ENCODE results near the gene UQCR11.
"Not testable (repeated sequence)": the region's sequence is repeated elsewhere in the genome, so short reads cannot be mapped to it uniquely, and the experiment has no call there.

UQCR11 gene

DNA sequence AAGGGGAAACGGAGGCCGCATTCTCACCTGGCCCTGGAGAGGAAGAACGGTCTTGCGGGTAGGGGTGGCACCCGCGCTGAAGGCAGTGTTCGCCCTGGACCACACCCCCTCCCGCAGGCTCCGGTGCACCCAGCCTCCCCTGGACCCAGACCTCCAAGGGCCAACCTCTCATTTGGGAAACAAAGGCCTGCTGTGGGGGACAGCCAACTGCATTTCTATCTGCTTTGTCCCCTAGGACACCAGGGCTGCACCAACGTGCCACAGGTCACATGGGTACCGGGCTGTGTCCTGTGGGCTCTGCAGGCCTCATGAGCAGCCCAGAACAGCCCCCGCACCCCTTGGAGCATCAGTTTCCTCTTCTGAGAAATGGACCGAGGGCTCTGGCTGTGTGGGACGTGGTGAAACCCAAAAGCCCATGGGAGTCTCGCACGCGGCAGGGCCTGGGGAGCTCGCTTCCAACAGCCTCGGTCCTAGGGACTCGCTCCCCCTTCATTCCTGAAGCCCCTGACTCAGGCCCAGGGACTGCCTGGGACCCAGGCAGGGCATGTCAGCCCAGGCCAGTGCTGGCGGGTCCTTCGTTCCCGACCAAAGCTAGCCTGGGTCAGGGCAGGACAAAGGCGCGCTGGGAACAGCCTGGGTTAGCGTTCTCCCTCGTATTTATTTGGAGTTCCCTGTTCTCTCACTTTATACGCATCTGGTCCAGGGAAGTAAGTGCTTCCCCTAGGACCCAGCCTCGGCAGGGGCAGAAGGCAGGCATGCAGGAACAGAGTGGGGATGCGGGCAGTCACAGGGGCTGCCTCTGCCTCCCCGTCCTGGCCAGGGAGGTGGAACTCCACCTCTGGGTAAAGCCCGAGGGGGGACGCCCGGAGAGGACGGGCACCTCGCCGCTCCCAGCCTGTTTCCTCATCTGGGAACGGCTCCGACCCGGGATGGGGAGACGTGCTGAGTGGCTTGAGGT lies 42.5 kb upstream of the UQCR11 start:
- Histone ChIP-seq H3K9me3 (ENCODE audit: control insufficient read depth, insufficient read depth, low read depth, low read length) (no peaks in the 10 kb centered on the region), H3K4me3 (ENCODE audit: low read depth, low read length) (no peak overlapping the region), H3K36me3 (ENCODE audit: control insufficient read depth, insufficient read depth, low read length) (peaks cover 72% of the 10 kb centered on the region), H3K27me3 (ENCODE audit: control insufficient read depth, insufficient read depth, low read length) (no peaks in the 10 kb centered on the region), H3K9ac (ENCODE audit: low read length) (no peak overlapping the region), H3K27ac (ENCODE audit: low read depth, low read length) (no peak overlapping the region), H3K4me1 (ENCODE audit: control insufficient read depth, insufficient read depth, low read length) (peaks cover 7% of the 10 kb centered on the region)

DNA sequence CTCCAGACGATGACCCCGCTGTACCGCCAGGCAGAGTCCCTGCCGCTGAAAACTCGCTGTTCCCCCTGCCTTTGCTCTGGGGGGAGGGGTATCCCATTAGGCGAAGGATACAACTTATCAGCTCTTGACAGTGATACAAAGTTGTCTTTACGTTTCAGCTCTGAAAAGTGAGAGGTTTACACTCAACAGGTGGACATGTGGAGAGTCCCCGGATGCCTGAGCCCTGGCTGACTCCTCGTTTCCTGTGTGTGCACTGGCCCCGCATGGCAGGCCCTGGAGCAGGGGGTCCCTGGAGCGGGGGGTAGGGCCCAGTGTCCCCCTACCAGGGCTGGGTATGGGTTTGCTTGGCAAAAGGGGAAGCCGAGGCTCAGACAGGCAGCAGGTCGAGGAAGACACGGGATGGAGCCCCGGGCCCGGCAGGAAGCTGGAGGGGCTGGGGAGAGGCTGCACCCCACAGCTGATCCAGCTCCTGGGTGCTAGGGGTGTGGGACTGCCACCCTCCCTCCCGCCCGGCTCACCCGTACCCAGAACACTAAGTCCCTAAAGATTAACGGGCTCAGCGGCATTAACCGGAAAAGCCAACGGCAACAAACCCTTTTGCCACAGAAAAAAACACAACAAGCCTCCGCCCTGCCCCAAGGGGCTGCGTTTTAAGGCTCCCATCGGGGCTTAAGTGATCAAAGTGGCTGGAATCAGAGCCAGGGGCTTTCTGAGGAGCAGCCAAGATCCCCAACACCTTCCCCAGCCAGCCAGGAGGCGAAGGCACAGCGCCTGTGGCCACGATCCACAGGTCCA lies 41.6 kb upstream of the UQCR11 start:
- H3K9me3 ChIP-seq (ENCODE audit: control insufficient read depth, insufficient read depth, low read depth, low read length): no peaks in the 10 kb centered on the region
- H3K27me3 ChIP-seq (ENCODE audit: control insufficient read depth, insufficient read depth, low read length): no peaks in the 10 kb centered on the region
- H3K9ac ChIP-seq (ENCODE audit: low read length): no peak overlapping the region
- no peak overlapping the region for H3K27ac ChIP-seq (ENCODE audit: low read depth, low read length)
- peaks cover 81% of the 10 kb centered on the region for H3K36me3 ChIP-seq (ENCODE audit: control insufficient read depth, insufficient read depth, low read length)
- peaks cover 7% of the 10 kb centered on the region for H3K4me1 ChIP-seq (ENCODE audit: control insufficient read depth, insufficient read depth, low read length)
- no peak overlapping the region for H3K4me3 ChIP-seq (ENCODE audit: low read depth, low read length)

DNA sequence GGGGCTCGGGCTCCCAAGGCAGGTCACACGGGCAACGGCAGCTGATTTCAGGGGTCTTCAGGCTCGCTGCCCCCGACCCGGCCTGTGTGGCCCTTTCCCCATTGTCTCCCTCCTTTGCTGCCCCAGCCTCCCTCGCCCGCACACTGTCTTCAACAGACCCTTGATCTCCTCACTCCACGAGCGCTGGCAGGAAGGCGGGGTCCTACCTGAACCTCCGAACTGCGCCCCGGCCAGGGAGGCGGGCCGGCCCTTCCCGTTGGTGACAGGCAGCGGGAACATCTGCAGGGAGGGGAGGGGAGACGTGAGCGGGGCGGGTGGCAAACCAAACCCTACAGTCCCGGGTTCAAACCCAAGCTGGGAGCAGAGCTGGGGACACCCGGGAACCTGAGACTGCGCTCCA lies 40.9 kb upstream of the UQCR11 start:
- Histone ChIP-seq H3K27me3 (ENCODE audit: control insufficient read depth, insufficient read depth, low read length) (no peaks in the 10 kb centered on the region), H3K9ac (ENCODE audit: low read length) (no peak overlapping the region), H3K27ac (ENCODE audit: low read depth, low read length) (no peak overlapping the region), H3K4me1 (ENCODE audit: control insufficient read depth, insufficient read depth, low read length) (peaks cover 7% of the 10 kb centered on the region), H3K36me3 (ENCODE audit: control insufficient read depth, insufficient read depth, low read length) (peaks cover 88% of the 10 kb centered on the region), H3K9me3 (ENCODE audit: control insufficient read depth, insufficient read depth, low read depth, low read length) (no peaks in the 10 kb centered on the region), H3K4me3 (ENCODE audit: low read depth, low read length) (no peak overlapping the region)

DNA sequence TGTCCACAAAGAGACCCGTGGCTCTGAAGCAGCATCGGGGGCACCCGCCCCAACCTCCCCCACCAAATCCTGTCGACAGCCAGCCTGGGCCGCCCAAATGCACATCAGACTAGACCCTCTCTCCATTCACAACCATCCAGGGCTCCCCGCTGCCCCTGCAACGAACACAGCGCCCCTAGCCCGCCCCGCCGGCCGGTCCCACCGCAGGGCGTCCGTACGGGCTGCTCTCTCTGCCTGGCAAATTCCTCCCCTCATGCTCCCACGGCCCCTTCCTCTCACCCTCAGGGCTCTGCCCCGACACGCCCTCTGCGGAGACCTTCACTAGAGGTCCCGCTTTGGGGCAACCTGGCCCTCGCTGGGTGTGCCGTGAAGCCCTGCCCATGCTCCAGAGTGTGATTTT lies 40.0 kb upstream of the UQCR11 start:
- H3K36me3 ChIP-seq (ENCODE audit: control insufficient read depth, insufficient read depth, low read length): peaks cover 91% of the 10 kb centered on the region
- no peak overlapping the region for H3K4me3 ChIP-seq (ENCODE audit: low read depth, low read length)
- no peak overlapping the region for H3K27ac ChIP-seq (ENCODE audit: low read depth, low read length)

DNA sequence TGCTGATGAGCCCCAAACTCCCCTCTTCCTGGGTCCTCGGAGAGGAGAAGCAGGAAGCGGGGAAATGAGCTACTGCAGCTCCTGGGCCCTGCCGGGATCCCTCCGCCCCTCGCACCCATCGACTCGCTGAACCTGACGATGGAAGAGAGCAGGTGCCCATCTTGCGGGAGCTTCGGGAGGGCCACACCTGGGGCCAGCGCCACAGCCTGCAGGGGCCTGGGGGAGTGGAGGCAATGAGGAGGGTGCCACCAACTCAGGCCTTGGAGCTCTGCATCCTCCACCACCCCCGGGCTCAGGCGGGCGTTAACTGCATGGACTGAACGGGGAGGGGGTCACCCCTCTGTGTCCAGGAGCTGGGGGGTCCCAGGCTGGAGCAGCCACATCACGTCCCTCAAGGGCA lies 38.8 kb upstream of the UQCR11 start:
- H3K27me3 ChIP-seq (ENCODE audit: control insufficient read depth, insufficient read depth, low read length): no peaks in the 10 kb centered on the region
- no peak overlapping the region for H3K9ac ChIP-seq (ENCODE audit: low read length)
- H3K9me3 ChIP-seq (ENCODE audit: control insufficient read depth, insufficient read depth, low read depth, low read length): no peaks in the 10 kb centered on the region
- H3K27ac ChIP-seq (ENCODE audit: low read depth, low read length): no peak overlapping the region
- no peaks in the 10 kb centered on the region for H3K4me1 ChIP-seq (ENCODE audit: control insufficient read depth, insufficient read depth, low read length)
- peaks cover 92% of the 10 kb centered on the region for H3K36me3 ChIP-seq (ENCODE audit: control insufficient read depth, insufficient read depth, low read length)
- no peak overlapping the region for H3K4me3 ChIP-seq (ENCODE audit: low read depth, low read length)

More for the DNA sequence above, 40.0 kb upstream of the UQCR11 start:
- Histone ChIP-seq H3K4me1 (ENCODE audit: control insufficient read depth, insufficient read depth, low read length) (peaks cover 3% of the 10 kb centered on the region), H3K27me3 (ENCODE audit: control insufficient read depth, insufficient read depth, low read length) (no peaks in the 10 kb centered on the region), H3K9me3 (ENCODE audit: control insufficient read depth, insufficient read depth, low read depth, low read length) (no peaks in the 10 kb centered on the region), H3K9ac (ENCODE audit: low read length) (no peak overlapping the region)

DNA sequence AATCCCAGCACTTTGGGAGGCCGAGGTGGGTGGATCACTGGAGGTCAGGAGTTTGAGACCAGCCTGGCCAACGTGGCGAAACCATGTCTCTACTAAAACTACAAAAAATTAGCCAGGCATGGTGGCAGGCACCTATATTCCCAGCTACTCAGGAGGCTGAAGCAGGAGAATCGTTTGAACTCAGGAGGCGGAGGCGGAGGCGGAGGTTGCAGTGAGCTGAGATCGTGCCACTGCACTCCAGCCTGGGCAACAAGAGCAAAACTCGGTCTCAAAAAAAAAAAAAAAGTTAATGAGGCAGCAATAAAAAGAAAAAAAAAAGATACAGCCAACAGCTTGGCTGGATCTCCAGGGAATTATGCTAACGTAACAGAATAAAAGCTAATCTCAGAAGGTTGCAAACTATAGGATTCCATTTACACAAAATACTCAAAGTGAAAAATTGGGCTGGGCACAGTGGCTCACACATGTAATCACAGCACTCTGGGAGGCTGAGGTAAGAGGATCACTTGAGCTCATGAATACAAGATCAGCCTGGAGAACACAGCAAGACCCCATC lies 35.7 kb upstream of the UQCR11 start:
- not testable (repeated sequence) for H3K4me3 ChIP-seq (ENCODE audit: low read depth, low read length); H3K27me3 ChIP-seq (ENCODE audit: control insufficient read depth, insufficient read depth, low read length); H3K9me3 ChIP-seq (ENCODE audit: control insufficient read depth, insufficient read depth, low read depth, low read length); H3K9ac ChIP-seq (ENCODE audit: low read length); H3K4me1 ChIP-seq (ENCODE audit: control insufficient read depth, insufficient read depth, low read length); H3K27ac ChIP-seq (ENCODE audit: low read depth, low read length)
- peaks cover 89% of the 10 kb centered on the region for H3K36me3 ChIP-seq (ENCODE audit: control insufficient read depth, insufficient read depth, low read length)

DNA sequence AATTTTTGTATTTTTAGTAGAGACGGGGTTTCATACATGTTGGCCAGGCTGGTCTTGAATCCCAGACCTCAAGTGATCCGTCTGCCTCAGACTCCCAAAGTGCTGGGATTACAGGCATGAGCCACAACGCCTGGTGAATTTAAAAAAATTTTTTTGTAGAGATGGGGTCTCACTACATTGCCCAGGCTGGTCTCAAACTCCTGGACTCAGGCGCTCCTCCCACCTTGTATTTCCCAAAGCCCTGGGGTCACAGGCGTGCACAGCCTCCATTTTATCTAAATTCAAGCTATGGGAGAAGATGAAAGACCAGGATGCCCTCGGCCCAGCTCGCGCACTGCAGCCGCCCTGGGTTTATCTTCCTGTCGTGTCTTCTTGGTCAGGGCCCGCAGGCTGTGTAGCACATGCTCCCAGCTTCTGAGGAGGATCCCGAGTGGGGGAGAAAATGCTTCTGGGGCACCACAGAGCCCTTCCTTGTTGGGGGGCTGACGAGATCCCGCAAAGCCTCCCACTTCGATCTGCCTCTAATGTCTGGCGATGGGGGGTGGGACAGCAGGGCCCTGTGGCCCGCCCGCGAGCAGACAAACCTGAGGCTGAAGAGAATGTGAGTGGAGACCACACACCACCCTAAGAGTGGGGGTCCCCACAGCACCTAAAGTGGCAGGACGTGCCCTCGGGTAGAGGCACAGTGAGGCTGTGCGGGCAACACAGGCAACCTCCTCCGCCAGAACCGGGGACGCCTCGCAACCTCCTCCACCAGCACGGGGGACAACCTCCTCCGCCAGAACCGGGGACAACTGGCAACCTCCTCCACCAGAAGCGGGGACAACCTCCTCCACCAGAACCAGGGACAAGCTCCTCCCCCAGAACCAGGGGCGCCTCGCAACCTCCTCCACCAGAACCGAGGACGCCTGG lies 31.3 kb upstream of the UQCR11 start:
- H3K27ac ChIP-seq (ENCODE audit: low read depth, low read length): no peak overlapping the region
- H3K36me3 ChIP-seq (ENCODE audit: control insufficient read depth, insufficient read depth, low read length): peaks cover 84% of the 10 kb centered on the region
- H3K4me3 ChIP-seq (ENCODE audit: low read depth, low read length): no peak overlapping the region
- H3K9me3 ChIP-seq (ENCODE audit: control insufficient read depth, insufficient read depth, low read depth, low read length): no peaks in the 10 kb centered on the region; the same call in 1 of the 2 replicates
- H3K27me3 ChIP-seq (ENCODE audit: control insufficient read depth, insufficient read depth, low read length): no peaks in the 10 kb centered on the region
- H3K9ac ChIP-seq (ENCODE audit: low read length): no peak overlapping the region
- no peaks in the 10 kb centered on the region for H3K4me1 ChIP-seq (ENCODE audit: control insufficient read depth, insufficient read depth, low read length)

DNA sequence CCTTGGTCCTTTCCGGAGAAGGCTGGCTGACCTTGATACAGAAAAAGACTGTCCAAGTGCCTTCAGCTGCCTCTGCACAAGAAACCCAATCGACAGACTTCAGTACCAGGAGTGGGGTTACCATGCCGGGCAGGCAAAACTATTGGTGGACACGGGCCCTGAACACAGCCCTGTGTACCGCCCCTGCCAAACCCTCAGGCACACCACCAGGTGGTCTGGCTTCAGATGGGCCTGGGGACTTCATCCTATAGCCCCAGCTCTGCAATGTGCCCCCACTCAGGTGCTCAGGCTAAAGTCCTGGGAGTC lies 29.6 kb upstream of the UQCR11 start:
- no peaks in the 10 kb centered on the region for H3K4me1 ChIP-seq (ENCODE audit: control insufficient read depth, insufficient read depth, low read length)
- H3K27me3 ChIP-seq (ENCODE audit: control insufficient read depth, insufficient read depth, low read length): no peaks in the 10 kb centered on the region
- peaks cover 89% of the 10 kb centered on the region for H3K36me3 ChIP-seq (ENCODE audit: control insufficient read depth, insufficient read depth, low read length)
- H3K27ac ChIP-seq (ENCODE audit: low read depth, low read length): no peak overlapping the region
- H3K9ac ChIP-seq (ENCODE audit: low read length): no peak overlapping the region
- H3K9me3 ChIP-seq (ENCODE audit: control insufficient read depth, insufficient read depth, low read depth, low read length): no peaks in the 10 kb centered on the region; the same call in 1 of the 2 replicates
- H3K4me3 ChIP-seq (ENCODE audit: low read depth, low read length): no peak overlapping the region

DNA sequence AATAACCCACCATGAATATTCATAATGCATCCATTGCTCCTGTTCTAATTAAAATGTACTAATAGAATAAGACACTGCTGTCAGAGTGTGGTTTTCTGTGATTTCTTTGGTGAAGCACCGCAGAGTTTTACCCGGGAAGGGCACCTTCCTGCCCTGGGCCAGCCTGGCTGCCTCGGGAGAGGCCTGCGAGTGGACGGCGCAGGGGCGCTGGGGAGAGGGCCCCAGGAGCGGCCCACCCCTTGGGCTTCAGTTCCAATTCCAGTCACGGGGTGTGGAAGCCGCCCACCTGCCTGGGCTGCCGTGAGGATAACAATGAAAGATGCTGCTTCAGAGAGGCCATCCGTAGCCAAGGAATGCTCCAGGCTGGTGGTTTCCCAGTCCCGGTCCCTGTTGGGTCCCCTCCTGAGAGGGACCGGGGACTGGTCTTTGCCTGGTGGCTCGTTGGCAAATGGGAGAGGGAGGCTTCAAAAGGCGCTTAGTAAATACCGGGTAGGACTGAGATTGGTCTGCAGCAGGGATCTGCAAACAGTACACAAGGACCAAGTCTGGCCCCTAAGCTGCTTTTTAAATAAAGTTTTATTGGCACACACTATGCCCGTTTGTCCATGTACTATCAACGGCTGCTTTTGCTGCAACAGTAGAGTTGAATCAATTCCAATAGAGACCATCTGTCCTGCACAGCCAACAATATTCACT lies 29.1 kb upstream of the UQCR11 start:
- no peaks in the 10 kb centered on the region for H3K27me3 ChIP-seq (ENCODE audit: control insufficient read depth, insufficient read depth, low read length)
- H3K4me1 ChIP-seq (ENCODE audit: control insufficient read depth, insufficient read depth, low read length): no peaks in the 10 kb centered on the region
- peaks cover 87% of the 10 kb centered on the region for H3K36me3 ChIP-seq (ENCODE audit: control insufficient read depth, insufficient read depth, low read length)
- no peak overlapping the region for H3K9ac ChIP-seq (ENCODE audit: low read length)
- H3K27ac ChIP-seq (ENCODE audit: low read depth, low read length): no peak overlapping the region
- no peaks in the 10 kb centered on the region; the same call in 1 of the 2 replicates for H3K9me3 ChIP-seq (ENCODE audit: control insufficient read depth, insufficient read depth, low read depth, low read length)
- H3K4me3 ChIP-seq (ENCODE audit: low read depth, low read length): no peak overlapping the region

DNA sequence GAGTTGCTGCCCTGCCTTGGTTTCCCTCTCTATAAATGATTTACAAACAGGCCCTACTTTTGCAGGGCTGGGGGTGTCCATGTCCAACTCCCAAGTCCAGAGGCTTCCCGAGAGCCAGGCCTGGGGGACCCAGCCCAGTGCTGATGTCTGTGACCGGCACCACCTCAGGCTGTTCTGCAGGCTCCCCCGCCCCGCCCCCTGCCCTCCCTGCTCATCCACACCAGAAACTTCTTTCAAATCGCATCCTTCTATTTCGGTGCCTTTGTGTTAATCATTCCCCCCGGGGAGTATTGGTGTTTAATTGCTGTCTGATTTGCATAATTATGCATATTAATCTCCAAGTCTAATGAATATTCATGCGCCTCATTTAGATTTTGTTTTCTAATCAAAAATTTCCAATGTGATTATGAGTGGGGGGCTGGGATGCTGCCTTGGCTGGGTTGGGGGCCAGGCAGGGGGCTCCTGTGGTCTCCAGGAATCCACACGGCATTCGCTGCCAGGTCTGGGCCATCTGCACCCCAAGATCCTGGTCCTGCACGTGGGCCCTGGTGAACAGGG lies 28.1 kb upstream of the UQCR11 start:
- no peak overlapping the region for H3K4me3 ChIP-seq (ENCODE audit: low read depth, low read length)
- H3K27ac ChIP-seq (ENCODE audit: low read depth, low read length): no peak overlapping the region
- no peaks in the 10 kb centered on the region; the same call in 1 of the 2 replicates for H3K9me3 ChIP-seq (ENCODE audit: control insufficient read depth, insufficient read depth, low read depth, low read length)
- H3K27me3 ChIP-seq (ENCODE audit: control insufficient read depth, insufficient read depth, low read length): no peaks in the 10 kb centered on the region
- peaks cover 78% of the 10 kb centered on the region for H3K36me3 ChIP-seq (ENCODE audit: control insufficient read depth, insufficient read depth, low read length)
- no peaks in the 10 kb centered on the region for H3K4me1 ChIP-seq (ENCODE audit: control insufficient read depth, insufficient read depth, low read length)
- H3K9ac ChIP-seq (ENCODE audit: low read length): no peak overlapping the region
